SH-SY5Y (cell line): Measurements from ENCODE around the gene MID2.

Experiments
- GATA2 ChIP-seq: IDR thresholded peaks from 2 replicates; pipeline ENCODE4 v1.6.1; 2011; ENCODE audit warnings: mild to moderate bottlenecking, low read depth, low read length
- GATA3 ChIP-seq: IDR thresholded peaks from 2 replicates; pipeline ENCODE4 v1.6.1; 2011; ENCODE audit warnings: low read depth, mild to moderate bottlenecking, low read length, moderate library complexity

DNA sequence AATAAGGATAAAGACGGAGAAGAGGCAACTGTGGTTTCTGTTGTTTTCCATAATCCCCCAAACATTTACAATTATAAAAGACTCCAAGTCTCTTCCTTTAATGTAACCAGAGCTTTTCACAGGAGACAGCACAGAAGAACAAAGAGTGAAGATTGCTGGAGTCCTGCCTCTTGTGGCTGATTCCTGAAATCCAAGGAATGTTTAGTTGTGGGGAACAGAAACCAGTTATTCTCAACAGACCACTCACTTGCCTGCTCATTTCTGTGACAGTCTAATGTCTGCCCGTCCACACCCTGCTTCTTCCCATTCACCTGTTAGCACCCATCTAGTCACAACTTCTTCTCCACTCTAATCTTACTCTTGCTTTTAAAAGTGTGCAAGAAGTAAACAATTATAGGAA, 144.4 kb downstream of the MID2 start:
- TF ChIP-seq GATA3 (no peak), GATA2 (no peak)
